ENCODE results near the gene RAI1.
A peak's percentile ranks its signal among the peaks of the same experiment; 100 is the strongest.

The RAI1 gene

GRCh38 chr17:17749921-17750320 lies 68.7 kb downstream of the RAI1 start:
- peak; percentile 51 for DNase-seq (ENCODE audit: low spot score)

- DNase-seq (ENCODE audit: low spot score), result peak; percentile 47
These were observed 69.6 kb downstream of the RAI1 start for GRCh38 chr17:17750881-17751280.

DNA sequence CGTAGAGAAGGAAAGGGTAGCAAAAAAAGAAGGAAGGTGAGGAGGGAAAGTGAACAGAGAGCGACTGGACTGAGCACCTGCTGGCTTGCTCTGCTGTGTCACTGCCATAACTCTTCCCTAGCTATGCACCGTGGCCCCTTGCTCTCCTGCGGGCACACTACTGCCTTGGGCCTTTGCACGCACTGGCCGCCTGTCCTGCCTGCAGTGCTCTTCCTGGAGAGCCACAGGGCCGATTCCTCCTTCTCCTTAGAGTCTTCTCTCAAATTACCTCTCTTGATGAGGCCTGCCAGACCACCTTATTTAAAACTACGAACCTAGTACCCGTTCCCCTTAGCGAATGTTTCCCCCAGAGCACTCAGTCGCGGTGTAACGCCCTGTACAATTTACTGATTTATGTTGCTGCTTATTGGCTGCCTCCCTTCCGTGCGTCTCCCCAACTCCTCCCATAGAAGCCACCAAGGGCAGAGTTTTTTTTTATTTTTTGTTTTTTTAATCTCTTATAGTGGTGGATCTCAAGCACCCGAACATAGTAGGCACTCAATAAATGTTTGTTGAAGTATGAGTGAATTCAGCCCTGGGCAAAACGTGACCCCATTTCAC lies 70.3 kb downstream of the RAI1 start:
- peak; percentile 65 for DNase-seq (ENCODE audit: low spot score)

DNA sequence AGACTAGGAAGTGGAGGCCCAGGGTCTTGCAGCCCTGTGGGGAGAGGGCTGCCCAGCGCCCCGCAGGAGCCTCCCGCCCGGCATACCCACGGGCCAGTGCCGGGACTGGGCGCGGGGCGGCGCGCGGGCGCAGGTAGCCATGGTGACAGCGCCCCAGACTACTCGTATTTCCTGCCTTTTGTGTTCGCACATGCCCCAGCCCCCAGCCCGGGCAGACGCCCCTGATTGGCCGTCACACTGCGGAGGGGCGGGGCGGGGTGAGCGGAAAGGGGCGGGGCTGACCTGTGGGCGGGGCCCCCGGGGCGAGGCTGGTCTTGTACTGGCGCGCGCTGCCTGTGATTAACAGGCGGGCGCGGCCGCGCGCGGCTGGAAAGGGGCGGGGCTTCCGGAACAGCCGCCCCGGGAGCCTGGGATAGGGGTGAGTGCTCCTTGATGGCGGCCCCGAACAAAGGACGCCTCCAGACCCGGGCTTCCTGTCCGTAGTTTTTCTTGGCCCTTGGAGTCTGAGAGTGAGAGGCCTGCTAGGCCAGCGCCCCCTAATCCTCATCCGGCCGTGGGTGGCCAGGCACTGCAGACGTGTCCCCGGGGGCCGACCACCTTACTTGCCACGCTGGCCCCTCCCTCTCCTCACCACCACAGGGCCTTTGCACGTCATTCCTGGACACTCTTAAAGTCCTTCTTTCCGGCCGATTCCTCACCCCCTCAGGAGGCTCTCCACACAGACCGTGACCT lies 71.0 kb downstream of the RAI1 start:
- DNase-seq (ENCODE audit: low spot score), result peak; percentile 98

DNA sequence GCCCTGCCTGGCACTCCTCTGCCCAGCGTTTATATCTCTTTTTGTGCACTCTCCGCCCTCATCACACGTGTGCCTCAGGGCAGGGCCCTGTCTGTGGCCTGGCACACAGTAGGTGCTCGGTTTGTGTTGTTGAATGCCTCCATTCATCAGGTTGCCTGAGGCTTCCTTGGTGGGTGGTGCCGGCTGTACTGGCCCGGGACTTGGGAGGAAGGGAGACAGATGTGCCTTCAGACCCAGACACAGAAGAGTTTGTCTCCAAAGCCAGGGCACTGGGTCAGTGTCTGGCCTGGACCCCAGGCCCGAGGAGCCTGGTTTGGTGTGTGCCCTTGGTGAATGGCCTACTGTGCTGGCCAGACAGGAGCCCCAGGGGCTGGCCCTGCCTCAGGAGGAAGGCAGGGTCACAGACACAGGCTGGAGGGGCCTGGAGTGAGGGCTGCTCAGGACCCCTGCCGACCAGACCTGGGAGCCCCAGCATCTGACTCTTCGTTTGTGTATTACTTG lies 71.6 kb downstream of the RAI1 start:
- DNase-seq (ENCODE audit: low spot score), result no peak

GRCh38 chr17:17754719-17755686 lies 73.7 kb downstream of the RAI1 start:
- no peak for DNase-seq (ENCODE audit: low spot score)

DNA sequence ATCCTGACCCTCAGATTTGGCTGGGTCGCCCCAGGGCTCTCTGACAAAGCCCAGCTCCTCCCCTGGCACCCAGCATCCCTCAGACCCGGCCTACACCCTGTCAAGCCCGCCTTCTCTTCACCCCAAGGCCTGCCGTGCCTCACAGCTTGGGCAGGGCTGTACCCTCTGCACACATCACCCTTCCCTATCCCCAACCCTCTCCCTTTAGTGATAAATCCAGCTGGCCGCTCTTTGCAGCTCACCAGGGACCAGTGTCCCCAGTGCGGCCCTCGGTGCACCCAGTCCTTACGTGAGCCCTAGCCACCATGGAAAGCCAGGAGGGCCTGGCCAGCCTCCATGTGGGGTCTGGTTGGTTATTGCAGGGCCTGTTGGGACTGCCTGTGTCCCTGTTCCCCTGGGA lies 74.5 kb downstream of the RAI1 start:
- DNase-seq (ENCODE audit: low spot score), result no peak

DNA sequence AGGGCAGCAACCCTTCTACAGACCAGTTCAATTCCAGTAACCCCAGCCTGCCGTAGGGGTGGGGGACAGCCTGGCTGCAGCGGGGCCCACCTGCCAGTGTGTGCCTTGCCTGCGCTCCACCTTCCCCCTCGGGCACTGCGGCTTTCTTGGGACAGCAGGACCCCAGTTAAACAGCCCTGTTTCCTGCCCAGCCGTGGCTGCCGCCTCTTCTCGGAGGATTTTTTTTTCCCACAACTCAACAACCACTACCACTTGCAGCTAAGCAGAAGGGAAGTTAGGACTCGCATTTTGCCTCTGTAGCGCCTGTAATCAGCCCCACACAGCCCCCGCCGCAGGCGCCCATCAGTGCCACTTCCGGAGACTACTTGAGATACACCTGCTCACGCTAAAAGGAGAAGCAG lies 76.1 kb downstream of the RAI1 start:
- DNase-seq (ENCODE audit: low spot score), result peak; percentile 42

- no peak for DNase-seq (ENCODE audit: low spot score)
These were observed 76.9 kb downstream of the RAI1 start for GRCh38 chr17:17757956-17758845.

GRCh38 chr17:17758941-17759563 lies 77.8 kb downstream of the RAI1 start:
- no peak for DNase-seq (ENCODE audit: low spot score)

DNA sequence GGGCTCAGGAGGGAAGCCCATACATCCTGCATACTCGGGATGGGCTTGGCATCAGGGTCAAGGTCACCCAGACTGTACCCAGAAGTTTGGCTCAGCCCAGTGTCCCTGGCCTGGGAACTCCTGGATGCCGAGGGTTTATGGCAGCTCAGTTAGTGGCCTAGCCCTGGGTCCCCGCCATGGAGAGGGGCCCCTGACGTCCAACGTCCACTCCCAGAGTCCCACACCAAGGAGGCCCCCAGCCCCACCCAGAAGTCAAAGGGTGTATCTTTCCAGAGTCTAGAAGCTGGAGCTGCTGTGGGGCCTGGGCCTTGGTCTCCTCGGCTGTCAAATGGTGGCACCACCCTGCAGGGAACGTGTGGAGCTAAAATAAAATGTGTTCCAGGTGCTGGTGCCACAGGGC lies 79.1 kb downstream of the RAI1 start:
- no peak for DNase-seq (ENCODE audit: low spot score)

- DNase-seq (ENCODE audit: low spot score), result no peak
These were observed 79.8 kb downstream of the RAI1 start for GRCh38 chr17:17760872-17761550.

DNA sequence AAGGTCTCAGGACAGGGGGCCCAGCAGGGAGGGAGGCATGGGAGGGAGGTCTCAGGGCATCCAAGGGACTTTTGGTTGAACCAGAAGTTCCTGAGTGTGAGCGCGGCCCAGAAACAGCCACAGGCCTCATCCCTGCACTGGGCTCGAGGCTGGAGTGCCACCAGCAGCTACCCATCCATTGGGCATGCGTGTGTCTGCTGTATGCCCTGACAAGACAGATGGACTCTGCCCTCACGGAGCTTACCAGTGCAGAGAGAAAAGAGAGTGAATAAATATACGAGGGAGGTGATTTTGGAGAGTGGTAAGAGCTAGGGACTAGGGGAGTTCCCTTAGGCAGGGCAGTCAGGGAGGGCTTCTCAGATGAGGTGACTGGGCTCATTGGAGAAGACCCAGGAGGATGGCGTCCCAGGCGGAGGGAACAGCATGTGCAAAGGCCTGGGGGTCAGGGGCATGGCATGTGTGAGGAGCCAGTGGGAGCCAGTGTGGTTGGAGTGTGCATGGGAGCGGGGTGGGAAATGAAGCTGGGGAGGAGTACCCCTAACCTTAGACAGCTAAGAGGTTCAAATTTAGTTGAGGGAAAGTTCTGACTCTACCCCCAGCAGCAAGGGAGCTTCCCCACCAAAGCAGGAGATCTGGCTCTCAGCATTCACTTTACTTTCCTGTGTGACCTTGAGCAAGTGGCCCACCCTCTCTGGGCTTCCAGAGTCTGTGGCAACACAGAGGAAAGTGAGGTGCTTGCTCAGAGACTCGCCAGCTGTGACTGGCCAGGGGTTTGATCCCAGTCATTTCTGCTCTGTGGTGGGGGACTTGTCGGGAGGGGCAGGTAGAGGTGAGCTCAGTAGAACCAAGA lies 80.9 kb downstream of the RAI1 start:
- DNase-seq (ENCODE audit: low spot score), result no peak

- DNase-seq (ENCODE audit: low spot score), result no peak
These were observed 81.5 kb downstream of the RAI1 start for GRCh38 chr17:17762744-17763105.

GRCh38 chr17:17763136-17763535 lies 81.9 kb downstream of the RAI1 start:
- DNase-seq (ENCODE audit: low spot score), result no peak

GRCh38 chr17:17763734-17764133 lies 82.5 kb downstream of the RAI1 start:
- DNase-seq (ENCODE audit: low spot score), result no peak

DNA sequence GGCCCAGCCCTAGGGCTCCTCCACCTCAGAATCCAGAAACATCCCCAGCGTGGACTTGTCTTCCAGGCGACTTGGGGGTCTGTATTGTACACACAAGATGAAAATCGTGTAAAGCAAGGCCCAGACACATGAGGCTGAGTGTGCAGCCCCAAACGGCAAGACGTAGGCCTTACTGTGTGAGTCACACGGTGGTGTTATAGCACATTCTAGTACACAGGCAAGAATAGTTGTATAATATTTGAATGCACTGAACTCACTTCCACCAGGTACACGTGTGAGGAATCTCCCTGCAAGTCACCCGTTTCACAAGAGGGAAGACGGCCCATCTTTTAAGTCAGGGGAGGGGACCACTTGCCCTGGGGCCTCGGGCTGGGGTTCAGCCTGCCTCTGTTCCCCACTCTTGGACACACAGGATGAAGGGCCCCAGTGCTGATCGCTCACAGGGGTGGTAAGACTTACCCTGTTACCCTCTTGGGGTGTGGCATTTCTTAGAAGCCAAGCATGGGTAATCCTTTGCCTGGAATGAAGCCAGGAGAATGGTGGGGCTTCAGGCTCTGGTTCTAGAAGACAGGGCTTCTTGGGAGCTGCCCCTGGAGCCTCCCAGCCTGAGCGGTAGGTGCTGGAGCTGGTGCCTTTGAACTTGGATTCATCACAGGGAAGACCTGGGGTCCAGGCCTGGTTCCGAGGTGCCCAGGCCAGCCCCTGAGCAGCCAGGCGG lies 84.3 kb downstream of the RAI1 start:
- DNase-seq (ENCODE audit: low spot score), result no peak

GRCh38 chr17:17766077-17766743 lies 85.0 kb downstream of the RAI1 start:
- no peak for DNase-seq (ENCODE audit: low spot score)
